WTC11 (cell line): Measurements from ENCODE around the gene THEMIS2.

Experiments used
- ELF4 ChIP-seq: sonication (generic); formaldehyde crosslinking; IDR thresholded peaks from 2 replicates; pipeline ENCODE4 v1.8.1; 2022; ENCODE audit warnings: low read depth, mild to moderate bottlenecking, moderate library complexity, missing genetic modification reagents
- ESRRA ChIP-seq: sonication (generic); formaldehyde crosslinking; IDR thresholded peaks from 2 replicates; pipeline ENCODE4 v1.8.1; 2022; ENCODE audit warnings: mild to moderate bottlenecking, missing genetic modification reagents, borderline replicate concordance
- FOXK1 ChIP-seq: sonication (generic); formaldehyde crosslinking; IDR thresholded peaks from 2 replicates; pipeline ENCODE4 v1.8.0; 2022; ENCODE audit warnings: mild to moderate bottlenecking, moderate library complexity, missing genetic modification reagents
- JUN ChIP-seq: sonication (generic); formaldehyde crosslinking; IDR thresholded peaks from 2 replicates; pipeline ENCODE4 v1.8.0; 2023; ENCODE audit warnings: mild to moderate bottlenecking, missing genetic modification reagents
- SP1 ChIP-seq: sonication (generic); formaldehyde crosslinking; conservative IDR thresholded peaks from 2 replicates; pipeline ENCODE4 v1.8.1; 2022; ENCODE audit warnings: missing genetic modification reagents
- TEAD1 ChIP-seq: sonication (generic); formaldehyde crosslinking; IDR thresholded peaks from 2 replicates; pipeline ENCODE4 v1.8.0; 2022; ENCODE audit warnings: mild to moderate bottlenecking, missing genetic modification reagents
- ZNF232 ChIP-seq: sonication (generic); formaldehyde crosslinking; IDR thresholded peaks from 2 replicates; pipeline ENCODE4 v1.8.0; 2022; ENCODE audit warnings: mild to moderate bottlenecking, missing genetic modification reagents
- TF ChIP-seq, protein P1 (sequence below): fragments of 200-600 bp; IDR thresholded peaks from 2 replicates; pipeline ENCODE4 v1.8.0; 2022; ENCODE audit warnings: antibody characterized with exemption
- TF ChIP-seq, protein P2 (sequence below): sonication (generic); formaldehyde crosslinking; IDR thresholded peaks from 2 replicates; pipeline ENCODE4 v1.8.1; 2022; ENCODE audit warnings: mild to moderate bottlenecking, moderate library complexity, missing genetic modification reagents
- TF ChIP-seq, protein P3 (sequence below): sonication (generic); formaldehyde crosslinking; IDR thresholded peaks from 2 replicates; pipeline ENCODE4 v1.8.0; 2022; ENCODE audit warnings: mild to moderate bottlenecking, missing genetic modification reagents
- TF ChIP-seq, protein P4 (sequence below): sonication (generic); formaldehyde crosslinking; conservative IDR thresholded peaks from 2 replicates; pipeline ENCODE4 v1.8.1; 2022; ENCODE audit warnings: mild to moderate bottlenecking, missing genetic modification reagents

DNA sequence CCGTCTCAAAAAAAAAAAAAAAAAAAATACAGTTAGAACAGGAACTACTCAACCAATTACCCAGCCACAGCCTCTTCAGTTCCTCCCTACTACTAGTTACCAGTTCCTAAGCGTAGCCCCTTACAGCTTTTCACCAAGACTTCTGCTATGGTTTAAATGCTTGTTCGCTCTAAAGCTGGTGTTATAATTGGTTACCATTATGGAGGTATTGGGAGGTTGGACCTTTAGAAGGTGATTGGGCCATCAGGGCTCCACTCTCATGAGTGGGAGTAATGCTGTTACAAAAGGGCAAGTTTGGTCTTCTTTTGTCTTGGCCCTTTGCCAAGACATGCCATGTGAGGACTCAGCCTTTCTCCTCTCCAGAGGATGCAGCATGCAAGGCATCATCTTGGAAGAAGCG, 59.4 kb downstream of the THEMIS2 start:
- TF ChIP-seq, protein P1, sequence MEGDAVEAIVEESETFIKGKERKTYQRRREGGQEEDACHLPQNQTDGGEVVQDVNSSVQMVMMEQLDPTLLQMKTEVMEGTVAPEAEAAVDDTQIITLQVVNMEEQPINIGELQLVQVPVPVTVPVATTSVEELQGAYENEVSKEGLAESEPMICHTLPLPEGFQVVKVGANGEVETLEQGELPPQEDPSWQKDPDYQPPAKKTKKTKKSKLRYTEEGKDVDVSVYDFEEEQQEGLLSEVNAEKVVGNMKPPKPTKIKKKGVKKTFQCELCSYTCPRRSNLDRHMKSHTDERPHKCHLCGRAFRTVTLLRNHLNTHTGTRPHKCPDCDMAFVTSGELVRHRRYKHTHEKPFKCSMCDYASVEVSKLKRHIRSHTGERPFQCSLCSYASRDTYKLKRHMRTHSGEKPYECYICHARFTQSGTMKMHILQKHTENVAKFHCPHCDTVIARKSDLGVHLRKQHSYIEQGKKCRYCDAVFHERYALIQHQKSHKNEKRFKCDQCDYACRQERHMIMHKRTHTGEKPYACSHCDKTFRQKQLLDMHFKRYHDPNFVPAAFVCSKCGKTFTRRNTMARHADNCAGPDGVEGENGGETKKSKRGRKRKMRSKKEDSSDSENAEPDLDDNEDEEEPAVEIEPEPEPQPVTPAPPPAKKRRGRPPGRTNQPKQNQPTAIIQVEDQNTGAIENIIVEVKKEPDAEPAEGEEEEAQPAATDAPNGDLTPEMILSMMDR = no peak
- TF ChIP-seq FOXK1 (CRISPR knock-in tag) (no peak), ELF4 (CRISPR knock-in tag) (no peak), JUN (no peak), TEAD1 (CRISPR knock-in tag) (no peak), ZNF232 (CRISPR knock-in tag) (no peak), ESRRA (CRISPR knock-in tag) (no peak), SP1 (CRISPR knock-in tag) (no peak)
- TF ChIP-seq, protein P2, sequence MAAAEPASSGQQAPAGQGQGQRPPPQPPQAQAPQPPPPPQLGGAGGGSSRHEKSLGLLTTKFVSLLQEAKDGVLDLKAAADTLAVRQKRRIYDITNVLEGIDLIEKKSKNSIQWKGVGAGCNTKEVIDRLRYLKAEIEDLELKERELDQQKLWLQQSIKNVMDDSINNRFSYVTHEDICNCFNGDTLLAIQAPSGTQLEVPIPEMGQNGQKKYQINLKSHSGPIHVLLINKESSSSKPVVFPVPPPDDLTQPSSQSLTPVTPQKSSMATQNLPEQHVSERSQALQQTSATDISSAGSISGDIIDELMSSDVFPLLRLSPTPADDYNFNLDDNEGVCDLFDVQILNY = no peak
- TF ChIP-seq, protein P3, sequence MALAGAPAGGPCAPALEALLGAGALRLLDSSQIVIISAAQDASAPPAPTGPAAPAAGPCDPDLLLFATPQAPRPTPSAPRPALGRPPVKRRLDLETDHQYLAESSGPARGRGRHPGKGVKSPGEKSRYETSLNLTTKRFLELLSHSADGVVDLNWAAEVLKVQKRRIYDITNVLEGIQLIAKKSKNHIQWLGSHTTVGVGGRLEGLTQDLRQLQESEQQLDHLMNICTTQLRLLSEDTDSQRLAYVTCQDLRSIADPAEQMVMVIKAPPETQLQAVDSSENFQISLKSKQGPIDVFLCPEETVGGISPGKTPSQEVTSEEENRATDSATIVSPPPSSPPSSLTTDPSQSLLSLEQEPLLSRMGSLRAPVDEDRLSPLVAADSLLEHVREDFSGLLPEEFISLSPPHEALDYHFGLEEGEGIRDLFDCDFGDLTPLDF (CRISPR knock-in tag) = no peak
- TF ChIP-seq, protein P4, sequence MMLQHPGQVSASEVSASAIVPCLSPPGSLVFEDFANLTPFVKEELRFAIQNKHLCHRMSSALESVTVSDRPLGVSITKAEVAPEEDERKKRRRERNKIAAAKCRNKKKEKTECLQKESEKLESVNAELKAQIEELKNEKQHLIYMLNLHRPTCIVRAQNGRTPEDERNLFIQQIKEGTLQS = no peak
